SU-DHL-6 (cell line): ENCODE measurements around the gene STRIP2.
"Not testable (repeated sequence)": the region's sequence is repeated elsewhere in the genome, so short reads cannot be mapped to it uniquely, and the experiment has no call there.

Experiments
- H2AFZ ChIP-seq: fragments of 200-600 bp; sonication (generic); 2 replicates; pipeline ENCODE4 v1.6.1; 2014; ENCODE audit warnings: low read depth, mild to moderate bottlenecking, moderate library complexity, mixed read lengths, antibody characterized with exemption, low read length; ENCODE audit not compliant: severe bottlenecking
- H3F3A ChIP-seq: fragments of 200-600 bp; shearing (Covaris generic); 2 replicates; pipeline ENCODE4 v1.6.0; 2016; ENCODE audit warnings: antibody characterized with exemption, mild to moderate bottlenecking; ENCODE audit not compliant: insufficient read depth
- H3K27ac ChIP-seq: fragments of 200-600 bp; sonication (generic); 2 replicates; pipeline ENCODE4 v1.5.1; 2016; ENCODE audit warnings: low read depth, mild to moderate bottlenecking, low read length, moderate library complexity, mixed read lengths
- H3K27me3 ChIP-seq: fragments of 200-600 bp; sonication (generic), shearing (Covaris generic); 2 replicates; pipeline ENCODE4 v1.6.0; 2014; ENCODE audit warnings: mild to moderate bottlenecking, low read length
- H3K36me3 ChIP-seq: fragments of 200-600 bp; sonication (generic); 2 replicates; pipeline ENCODE4 v1.6.1; 2014; ENCODE audit warnings: mild to moderate bottlenecking, low read length, mixed read lengths
- H3K4me2 ChIP-seq: fragments of 300-600, 200-600 bp; shearing (Covaris generic), sonication (generic); 2 replicates; pipeline ENCODE4 v1.6.0; 2014; ENCODE audit warnings: low read length, low read depth, mild to moderate bottlenecking; ENCODE audit not compliant: poor library complexity, severe bottlenecking
- H3K4me3 ChIP-seq: fragments of 200-600 bp; sonication (generic); 2 replicates; pipeline ENCODE4 v1.5.1; 2014; ENCODE audit warnings: antibody characterized with exemption, low read length, mild to moderate bottlenecking, mixed read lengths; ENCODE audit not compliant: insufficient read depth, poor library complexity, severe bottlenecking
- H3K79me2 ChIP-seq: fragments of 200-600 bp; sonication (generic); 2 replicates; pipeline ENCODE4 v1.6.1; 2014; ENCODE audit warnings: mild to moderate bottlenecking, low read length, moderate library complexity; ENCODE audit not compliant: insufficient read depth
- H3K9ac ChIP-seq: fragments of 200-600 bp; sonication (generic); 2 replicates; pipeline ENCODE4 v1.7.0; 2014; ENCODE audit warnings: mild to moderate bottlenecking, low read length
- H3K9me2 ChIP-seq: fragments of 200-600 bp; sonication (generic); replicated peaks from 2 replicates; pipeline ENCODE4 v1.6.1; 2014; ENCODE audit warnings: low read length; ENCODE audit not compliant: insufficient read depth
- H3K9me3 ChIP-seq: fragments of 200-600 bp; sonication (generic); 2 replicates; pipeline ENCODE4 v1.6.1; 2014; ENCODE audit warnings: low read length, mixed read lengths; ENCODE audit not compliant: insufficient read depth
- H4K20me1 ChIP-seq: fragments of 200-600 bp; sonication (generic); 2 replicates; pipeline ENCODE4 v1.6.1; 2014; ENCODE audit warnings: low read depth, mild to moderate bottlenecking, antibody characterized with exemption, low read length, moderate library complexity, mixed read lengths
- CTCF ChIP-seq: fragments of 200-600 bp; sonication (generic); IDR thresholded peaks from one replicate; pipeline ENCODE4 v1.5.1; 2017; ENCODE audit warnings: antibody characterized with exemption, mild to moderate bottlenecking, low read length, moderate library complexity; ENCODE audit not compliant: insufficient read depth, poor library complexity, severe bottlenecking
- EZH2phosphoT487 ChIP-seq: fragments of 200-600 bp; sonication (generic), shearing (Covaris generic); conservative IDR thresholded peaks from 2 replicates; pipeline ENCODE4 v1.6.1; 2018; ENCODE audit warnings: mild to moderate bottlenecking, antibody characterized with exemption, low read length, moderate library complexity, mixed read lengths

Gene STRIP2

GRCh38 chr7:129480674-129481363 is 46.6 kb downstream of the STRIP2 start:
- no peaks in the 10 kb centered on the region for H3K79me2 ChIP-seq
- no peaks in the 10 kb centered on the region for H3K9me3 ChIP-seq
- no peak overlapping the region for H3K4me3 ChIP-seq
- H3K9ac ChIP-seq: no peak overlapping the region
- H3K4me2 ChIP-seq: no peak overlapping the region
- no peaks in the 10 kb centered on the region for H3K27me3 ChIP-seq
- H3K36me3 ChIP-seq: no peaks in the 10 kb centered on the region
- H3K27ac ChIP-seq: no peak overlapping the region
- no peak overlapping the region for H2AFZ ChIP-seq
- H4K20me1 ChIP-seq: no peaks in the 10 kb centered on the region
- no peaks in the 10 kb centered on the region for H3F3A ChIP-seq
- H3K9me2 ChIP-seq: no peaks in the 10 kb centered on the region
- TF ChIP-seq EZH2phosphoT487: no peak
- TF ChIP-seq CTCF: no peak

- H3K9me2 ChIP-seq, H3F3A ChIP-seq, H3K36me3 ChIP-seq, H3K79me2 ChIP-seq, H3K9me3 ChIP-seq, H2AFZ ChIP-seq, H3K9ac ChIP-seq, H3K27me3 ChIP-seq, H4K20me1 ChIP-seq, H3K4me3 ChIP-seq, H3K27ac ChIP-seq, H3K4me2 ChIP-seq: not testable (repeated sequence)
Observed at GRCh38 chr7:129481376-129481775, 47.1 kb downstream of the STRIP2 start.

GRCh38 chr7:129482781-129483180 is 48.5 kb downstream of the STRIP2 start:
- no peak overlapping the region for H3K9ac ChIP-seq
- no peaks in the 10 kb centered on the region for H3K36me3 ChIP-seq
- H3K4me2 ChIP-seq: no peak overlapping the region
- no peaks in the 10 kb centered on the region for H4K20me1 ChIP-seq
- H3K79me2 ChIP-seq: no peaks in the 10 kb centered on the region
- no peak overlapping the region for H3K27ac ChIP-seq
- H3K4me3 ChIP-seq: no peak overlapping the region
- H2AFZ ChIP-seq: no peak overlapping the region
- H3K9me3 ChIP-seq: no peaks in the 10 kb centered on the region
- H3K9me2 ChIP-seq: no peaks in the 10 kb centered on the region
- no peaks in the 10 kb centered on the region for H3F3A ChIP-seq
- TF ChIP-seq EZH2phosphoT487 (no peak), CTCF (no peak)
- H3K27me3 ChIP-seq: no peaks in the 10 kb centered on the region

GRCh38 chr7:129489491-129489890 is 55.3 kb downstream of the STRIP2 start:
- H3K27ac ChIP-seq: no peak overlapping the region

More at GRCh38 chr7:129489491-129489890, 55.3 kb downstream of the STRIP2 start:
- no peak overlapping the region for H3K4me3 ChIP-seq
- no peaks in the 10 kb centered on the region for H3K27me3 ChIP-seq
- H3K36me3 ChIP-seq: no peaks in the 10 kb centered on the region
- peaks cover 8% of the 10 kb centered on the region for H3F3A ChIP-seq
- H3K79me2 ChIP-seq: no peaks in the 10 kb centered on the region
- no peaks in the 10 kb centered on the region for H3K9me2 ChIP-seq
- H2AFZ ChIP-seq: no peak overlapping the region
- H3K9me3 ChIP-seq: no peaks in the 10 kb centered on the region
- TF ChIP-seq EZH2phosphoT487: no peak
- no peak for TF ChIP-seq CTCF
- no peak overlapping the region for H3K4me2 ChIP-seq
- H4K20me1 ChIP-seq: no peaks in the 10 kb centered on the region
- no peak overlapping the region for H3K9ac ChIP-seq
